H9 (cell line): ENCODE data around the gene FLACC1. TPM values are rescaled to one million over a fixed set of nuclear protein-coding genes. Genes with fewer than 3 reads are reported as not detected.

Source experiments
- DNase-seq: peaks from one replicate; pipeline ENCODE4 v3.0.0-alpha.2; 2017
- H2AFZ ChIP-seq: one replicate; pipeline ENCODE4 v1.6.1; 2013; ENCODE audit warnings: mild to moderate bottlenecking, low read length, control low read depth, moderate library complexity
- H2AK5ac ChIP-seq: 2 replicates; pipeline ENCODE4 v1.6.1; 2013; ENCODE audit warnings: low read length, control low read depth, mixed read lengths; ENCODE audit not compliant: insufficient read length
- H2BK120ac ChIP-seq: one replicate; pipeline ENCODE4 v1.6.1; 2013; ENCODE audit warnings: low read depth, mild to moderate bottlenecking, low read length, control low read depth, inconsistent platforms; ENCODE audit not compliant: poor library complexity, severe bottlenecking
- H2BK12ac ChIP-seq: 2 replicates; pipeline ENCODE4 v1.6.1; 2013; ENCODE audit warnings: low read length, control low read depth, mixed read lengths, low read depth; ENCODE audit not compliant: insufficient read length
- H2BK15ac ChIP-seq: 2 replicates; pipeline ENCODE4 v1.6.1; 2013; ENCODE audit warnings: low read depth, low read length, control low read depth
- H2BK20ac ChIP-seq: one replicate; pipeline ENCODE4 v1.6.1; 2013; ENCODE audit warnings: low read depth, mild to moderate bottlenecking, low read length, control low read depth, inconsistent platforms; ENCODE audit not compliant: poor library complexity, severe bottlenecking
- H2BK5ac ChIP-seq: 2 replicates; pipeline ENCODE4 v1.6.1; 2013; ENCODE audit warnings: low read length, control low read depth, mixed read lengths; ENCODE audit not compliant: insufficient read length
- H3K14ac ChIP-seq: 2 replicates; pipeline ENCODE4 v1.6.1; 2013; ENCODE audit warnings: low read length, control low read depth; ENCODE audit not compliant: insufficient read depth
- H3K18ac ChIP-seq: 2 replicates; pipeline ENCODE4 v1.6.1; 2013; ENCODE audit warnings: low read depth, mild to moderate bottlenecking, mixed read lengths, low read length, control low read depth; ENCODE audit not compliant: insufficient read length
- H3K23ac ChIP-seq: 2 replicates; pipeline ENCODE4 v1.6.1; 2013; ENCODE audit warnings: low read length, control low read depth, mixed read lengths, low read depth; ENCODE audit not compliant: insufficient read length
- H3K23me2 ChIP-seq: 2 replicates; pipeline ENCODE4 v1.6.1; 2013; ENCODE audit warnings: low read depth, mild to moderate bottlenecking, mixed read lengths, low read length, control low read depth; ENCODE audit not compliant: insufficient read length, poor library complexity, severe bottlenecking
- H3K27ac ChIP-seq: 2 replicates; pipeline ENCODE4 v1.5.1; 2013; ENCODE audit warnings: low read length, control low read depth, mixed read lengths, low read depth; ENCODE audit not compliant: insufficient read length
- H3K27me3 ChIP-seq: 2 replicates; pipeline ENCODE4 v1.6.1; 2013; ENCODE audit warnings: low read length, control low read depth, inconsistent platforms; ENCODE audit not compliant: insufficient read depth
- H3K4ac ChIP-seq: 2 replicates; pipeline ENCODE4 v1.6.1; 2013; ENCODE audit warnings: low read depth, mild to moderate bottlenecking, control low read depth, inconsistent platforms, low read length, moderate library complexity
- H3K4me1 ChIP-seq: 2 replicates; pipeline ENCODE4 v1.6.1; 2013; ENCODE audit warnings: low read length, control low read depth, inconsistent platforms; ENCODE audit not compliant: insufficient read depth
- H3K4me2 ChIP-seq: 2 replicates; pipeline ENCODE4 v1.6.1; 2013; ENCODE audit warnings: low read length, control low read depth, mixed read lengths; ENCODE audit not compliant: insufficient read length, insufficient read depth
- H3K56ac ChIP-seq: 2 replicates; pipeline ENCODE4 v1.6.1; 2013; ENCODE audit warnings: low read depth, mild to moderate bottlenecking, mixed read lengths, low read length, control low read depth; ENCODE audit not compliant: insufficient read length
- H3K79me1 ChIP-seq: 2 replicates; pipeline ENCODE4 v1.6.1; 2013; ENCODE audit warnings: low read depth, mild to moderate bottlenecking, moderate library complexity, low read length, control low read depth, inconsistent platforms; ENCODE audit not compliant: insufficient read depth, poor library complexity, severe bottlenecking
- H3K79me2 ChIP-seq: 2 replicates; pipeline ENCODE4 v1.6.1; 2013; ENCODE audit warnings: low read length, control low read depth, inconsistent platforms; ENCODE audit not compliant: insufficient read depth
- H3K9ac ChIP-seq: 2 replicates; pipeline ENCODE4 v1.6.1; 2013; ENCODE audit warnings: low read length, control low read depth, mixed read lengths; ENCODE audit not compliant: insufficient read length; ENCODE audit errors: extremely low read depth
- H3K9me3 ChIP-seq: one replicate; pipeline ENCODE4 v1.6.1; 2013; ENCODE audit warnings: low read depth, low read length, inconsistent platforms; ENCODE audit not compliant: control insufficient read depth
- H3T11ph ChIP-seq: one replicate; pipeline ENCODE4 v1.6.1; 2013; ENCODE audit warnings: mild to moderate bottlenecking, low read length, control low read depth, inconsistent platforms
- H4K20me1 ChIP-seq: one replicate; pipeline ENCODE4 v1.6.1; 2013; ENCODE audit not compliant: control insufficient read depth, insufficient read length, insufficient read depth
- H4K5ac ChIP-seq: 2 replicates; pipeline ENCODE4 v1.6.1; 2013; ENCODE audit warnings: low read depth, mild to moderate bottlenecking, mixed read lengths, low read length, control low read depth; ENCODE audit not compliant: insufficient read length
- H4K8ac ChIP-seq: replicated peaks from 2 replicates; pipeline ENCODE4 v1.6.1; 2013; ENCODE audit warnings: low read length, control low read depth, mixed read lengths, low read depth; ENCODE audit not compliant: insufficient read length
- H4K91ac ChIP-seq: 2 replicates; pipeline ENCODE4 v1.6.1; 2013; ENCODE audit warnings: low read depth, mild to moderate bottlenecking, moderate library complexity, mixed read lengths, low read length, control low read depth; ENCODE audit not compliant: insufficient read length
- H3K27ac Mint-ChIP-seq, 3 experiments: 2 replicates in 2 of 3; 3 replicates in 1 of 3; pipeline ENCODE4 v1.8.0; 2020 to 2021; ENCODE audit warnings: mixed read lengths in 3 of 3, mild to moderate bottlenecking in 1 of 3, moderate library complexity in 1 of 3
- H3K27me3 Mint-ChIP-seq: 2 replicates; pipeline ENCODE4 v1.8.0; 2021; ENCODE audit warnings: low read depth, mild to moderate bottlenecking, moderate library complexity, mixed read lengths
- H3K36me3 Mint-ChIP-seq, 3 experiments: 2 replicates in 2 of 3; 3 replicates in 1 of 3; pipeline ENCODE4 v1.8.0; 2020 to 2021; ENCODE audit warnings: low read depth in 3 of 3, mixed read lengths in 3 of 3; ENCODE audit not compliant: insufficient read depth in 1 of 3
- H3K4me1 Mint-ChIP-seq, 2 experiments: 2 replicates each; pipeline ENCODE4 v1.8.0; 2020; ENCODE audit warnings: mixed read lengths in 2 of 2
- H3K4me3 Mint-ChIP-seq, 2 experiments: 2 replicates in 1 of 2; 3 replicates in 1 of 2; pipeline ENCODE4 v1.8.0; 2020 to 2021; ENCODE audit warnings: mild to moderate bottlenecking in 2 of 2, mixed read lengths in 2 of 2, moderate library complexity in 1 of 2
- H3K9me3 Mint-ChIP-seq, 2 experiments: 2 replicates in 1 of 2; 3 replicates in 1 of 2; pipeline ENCODE4 v1.8.0; 2020; ENCODE audit warnings: mild to moderate bottlenecking in 2 of 2, mixed read lengths in 2 of 2, moderate library complexity in 1 of 2
- CTCF ChIP-seq: fragments of 200-600 bp; sonication (generic); conservative IDR thresholded peaks from 3 replicates; pipeline ENCODE4 v1.8.0; 2021; ENCODE audit warnings: antibody characterized with exemption, mild to moderate bottlenecking
- WGBS: extraction: QIAGEN DNeasy Blood & Tissue Kit; methylation state at CpG from one replicate; pipeline ENCODE4 v1.1.7; 2013; ENCODE audit warnings: missing lambda C conversion rate, low lambda C conversion rate, mixed read lengths; ENCODE audit not compliant: insufficient read length; ENCODE audit errors: extremely low coverage; 5-methylcytosine and 5-hydroxymethylcytosine counted together
- total RNA-seq: library from RNA; stranded (reverse); gene quantifications from 2 replicates; pipeline ENCODE4 v1.2.1, GENCODE V29; 2021

Gene FLACC1
- total RNA-seq, 1 experiment from 2014 or later: 0.42 TPM

- H3K4me3 Mint-ChIP-seq: no peak overlapping the region
- no peaks in the 10 kb centered on the region for H3K27me3 ChIP-seq
- H3K23ac ChIP-seq: no peak overlapping the region
- H3K9me3 ChIP-seq: no peaks in the 10 kb centered on the region
- no CpG with 5 or more reads among the region's 2 CpGs for WGBS
- H2AFZ ChIP-seq: no peak overlapping the region
- H3K79me1 ChIP-seq: no peaks in the 10 kb centered on the region
- H3K4ac ChIP-seq: no peak overlapping the region
- no peak overlapping the region for H4K5ac ChIP-seq
- no peak overlapping the region for H3T11ph ChIP-seq
- no peak overlapping the region for H2BK15ac ChIP-seq
- H3K56ac ChIP-seq: no peak overlapping the region
- H2BK12ac ChIP-seq: no peak overlapping the region
- H2BK120ac ChIP-seq: no peak overlapping the region
- no peak overlapping the region for H3K14ac ChIP-seq
- H4K91ac ChIP-seq: no peak overlapping the region
- no peak overlapping the region for H2BK5ac ChIP-seq
- no peaks in the 10 kb centered on the region; the same call in 1 of the 2 replicates for H3K27me3 Mint-ChIP-seq
- H3K4me2 ChIP-seq: no peak overlapping the region
- H3K4me1 ChIP-seq: peaks cover 7% of the 10 kb centered on the region; the same call in 1 of the 2 replicates
- no peaks in the 10 kb centered on the region for H3K79me2 ChIP-seq
- H4K8ac ChIP-seq: no peak overlapping the region
- no peaks in the 10 kb centered on the region for H3K23me2 ChIP-seq
- DNase-seq: no peak
- no peak overlapping the region for H3K27ac Mint-ChIP-seq
- TF ChIP-seq CTCF: no peak
- no peaks in the 10 kb centered on the region; a peak in 1 of 7 replicates for H3K36me3 Mint-ChIP-seq
- H3K9me3 Mint-ChIP-seq: no peaks in the 10 kb centered on the region
- no peak overlapping the region for H3K18ac ChIP-seq
- H3K4me1 Mint-ChIP-seq: peaks cover 19 to 25% of the 10 kb centered on the region in 2 experiments
- H2AK5ac ChIP-seq: no peak overlapping the region
- H4K20me1 ChIP-seq: no peaks in the 10 kb centered on the region
- H3K9ac ChIP-seq: no peak overlapping the region
- no peak overlapping the region for H2BK20ac ChIP-seq
- no peak overlapping the region for H3K27ac ChIP-seq
These were observed 95.2 kb downstream of the FLACC1 start for GRCh38 chr2:201261906-201262305.
